ENCODE data around the gene MFAP3L.

The MFAP3L gene

DNA sequence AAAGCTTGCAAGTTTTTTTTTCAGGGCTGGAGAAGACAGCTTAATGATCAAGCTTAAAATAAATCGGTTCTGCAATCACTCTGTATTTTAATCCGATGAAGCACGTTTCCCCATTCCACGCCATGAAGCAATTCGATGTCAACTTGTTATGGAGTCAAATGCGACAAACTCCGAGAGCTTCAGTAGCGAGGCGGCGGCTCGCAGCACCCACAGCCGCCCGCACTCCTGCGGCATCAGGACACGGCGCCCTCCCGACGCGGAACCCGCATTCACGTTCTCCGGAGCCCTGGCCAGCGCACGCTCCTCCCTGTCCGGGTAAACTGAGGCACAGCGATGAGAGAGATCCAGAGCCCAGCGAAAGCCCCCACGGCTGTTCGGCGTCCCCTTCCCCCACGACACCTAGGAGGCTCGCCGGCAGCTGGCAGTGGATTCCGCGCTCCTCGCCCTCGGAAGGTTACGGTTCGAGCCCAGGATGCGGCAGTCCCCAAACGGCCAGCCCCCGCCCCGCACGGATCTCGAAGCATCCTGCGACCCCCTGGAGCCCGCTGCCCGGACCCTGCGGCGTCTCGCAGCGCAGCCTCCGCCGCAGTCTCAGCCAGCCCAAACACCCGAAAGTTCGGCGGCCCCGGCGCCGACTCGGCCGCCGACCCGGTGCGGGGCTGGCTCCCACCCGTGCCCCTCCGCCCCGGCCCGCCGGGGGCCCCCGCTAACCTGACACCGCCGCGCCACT, 507 bp downstream of the MFAP3L start:
- no peak overlapping the region for H3K4me3 ChIP-seq (ENCODE audit: low read depth, low read length)
- TF ChIP-seq, protein P1, sequence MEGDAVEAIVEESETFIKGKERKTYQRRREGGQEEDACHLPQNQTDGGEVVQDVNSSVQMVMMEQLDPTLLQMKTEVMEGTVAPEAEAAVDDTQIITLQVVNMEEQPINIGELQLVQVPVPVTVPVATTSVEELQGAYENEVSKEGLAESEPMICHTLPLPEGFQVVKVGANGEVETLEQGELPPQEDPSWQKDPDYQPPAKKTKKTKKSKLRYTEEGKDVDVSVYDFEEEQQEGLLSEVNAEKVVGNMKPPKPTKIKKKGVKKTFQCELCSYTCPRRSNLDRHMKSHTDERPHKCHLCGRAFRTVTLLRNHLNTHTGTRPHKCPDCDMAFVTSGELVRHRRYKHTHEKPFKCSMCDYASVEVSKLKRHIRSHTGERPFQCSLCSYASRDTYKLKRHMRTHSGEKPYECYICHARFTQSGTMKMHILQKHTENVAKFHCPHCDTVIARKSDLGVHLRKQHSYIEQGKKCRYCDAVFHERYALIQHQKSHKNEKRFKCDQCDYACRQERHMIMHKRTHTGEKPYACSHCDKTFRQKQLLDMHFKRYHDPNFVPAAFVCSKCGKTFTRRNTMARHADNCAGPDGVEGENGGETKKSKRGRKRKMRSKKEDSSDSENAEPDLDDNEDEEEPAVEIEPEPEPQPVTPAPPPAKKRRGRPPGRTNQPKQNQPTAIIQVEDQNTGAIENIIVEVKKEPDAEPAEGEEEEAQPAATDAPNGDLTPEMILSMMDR (IDR thresholded peaks at IDR 0.05; ENCODE audit: insufficient read depth, low read depth, low read length, missing control alignments): no peak

DNA sequence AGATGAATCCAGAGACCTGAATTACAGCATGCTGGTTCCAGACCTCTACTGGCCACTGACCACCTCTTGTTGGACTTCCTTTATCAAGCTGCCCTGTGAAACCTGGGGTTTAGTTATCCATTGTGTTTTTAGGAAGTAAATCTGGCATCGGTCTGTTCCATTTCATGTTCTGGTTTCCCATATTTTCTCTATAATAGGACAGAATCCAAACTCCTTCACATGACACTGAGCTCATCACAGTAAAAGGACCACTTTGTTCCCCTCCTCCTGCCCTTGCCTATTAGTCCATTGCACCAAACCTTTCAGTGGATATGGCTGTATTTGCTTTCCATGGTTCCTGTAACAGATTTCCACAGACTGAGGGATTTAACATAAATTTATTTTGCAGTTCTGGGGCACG, 4.0 kb downstream of the MFAP3L start:
- no peak for DNase-seq (ENCODE audit: low read depth)
- TF ChIP-seq, protein P1 (IDR thresholded peaks at IDR 0.05; ENCODE audit: insufficient read depth, low read depth, low read length, missing control alignments): no peak
- no peak overlapping the region for H3K4me3 ChIP-seq (ENCODE audit: low read depth, low read length)

More for the DNA sequence above, 507 bp downstream of the MFAP3L start:
- no peak for DNase-seq (ENCODE audit: low read depth)

DNA sequence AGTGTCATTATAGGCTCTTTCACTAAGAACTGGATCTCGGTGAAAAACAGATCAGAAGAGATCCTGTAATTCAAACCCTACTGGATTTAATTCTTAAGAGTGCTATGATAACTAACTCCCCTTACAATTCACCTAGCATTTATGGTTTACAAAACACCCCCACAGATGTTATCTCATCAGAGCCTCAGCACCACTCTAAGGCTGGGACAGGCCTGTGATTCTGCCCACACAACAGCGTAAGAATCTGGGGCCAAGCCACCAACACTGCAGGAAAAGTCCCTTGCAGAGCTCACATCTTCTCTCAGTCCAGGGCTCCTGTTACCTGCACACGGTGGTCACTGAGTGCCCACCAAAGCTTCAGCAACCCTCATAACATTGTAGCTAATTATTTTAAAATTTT, 8.9 kb downstream of the MFAP3L start:
- TF ChIP-seq, protein P1 (IDR thresholded peaks at IDR 0.05; ENCODE audit: insufficient read depth, low read depth, low read length, missing control alignments): no peak
- DNase-seq (ENCODE audit: low read depth): no peak
- no peak overlapping the region for H3K4me3 ChIP-seq (ENCODE audit: low read depth, low read length)

DNA sequence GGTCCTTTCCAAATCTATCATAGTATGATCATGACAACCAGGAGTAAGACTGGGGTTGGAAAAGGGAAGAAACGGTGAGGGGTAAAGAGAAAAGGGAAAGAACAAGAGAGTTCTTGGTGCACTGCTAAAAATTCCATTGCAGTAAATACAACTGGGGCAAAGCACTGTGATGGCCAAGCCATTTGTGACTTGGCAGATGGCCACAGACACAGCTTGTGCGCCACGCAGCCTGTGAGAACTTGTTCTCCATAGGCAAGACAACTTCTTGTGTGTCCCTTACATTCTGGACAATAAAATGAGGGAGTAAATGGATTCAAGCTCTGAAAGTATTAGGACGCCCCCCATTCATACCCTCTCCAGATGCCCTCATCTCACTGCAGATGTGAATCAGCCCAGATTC, 10.9 kb downstream of the MFAP3L start:
- TF ChIP-seq, protein P1 (IDR thresholded peaks at IDR 0.05; ENCODE audit: insufficient read depth, low read depth, low read length, missing control alignments): no peak
- H3K4me3 ChIP-seq (ENCODE audit: low read depth, low read length): no peak overlapping the region
- DNase-seq (ENCODE audit: low read depth): no peak

DNA sequence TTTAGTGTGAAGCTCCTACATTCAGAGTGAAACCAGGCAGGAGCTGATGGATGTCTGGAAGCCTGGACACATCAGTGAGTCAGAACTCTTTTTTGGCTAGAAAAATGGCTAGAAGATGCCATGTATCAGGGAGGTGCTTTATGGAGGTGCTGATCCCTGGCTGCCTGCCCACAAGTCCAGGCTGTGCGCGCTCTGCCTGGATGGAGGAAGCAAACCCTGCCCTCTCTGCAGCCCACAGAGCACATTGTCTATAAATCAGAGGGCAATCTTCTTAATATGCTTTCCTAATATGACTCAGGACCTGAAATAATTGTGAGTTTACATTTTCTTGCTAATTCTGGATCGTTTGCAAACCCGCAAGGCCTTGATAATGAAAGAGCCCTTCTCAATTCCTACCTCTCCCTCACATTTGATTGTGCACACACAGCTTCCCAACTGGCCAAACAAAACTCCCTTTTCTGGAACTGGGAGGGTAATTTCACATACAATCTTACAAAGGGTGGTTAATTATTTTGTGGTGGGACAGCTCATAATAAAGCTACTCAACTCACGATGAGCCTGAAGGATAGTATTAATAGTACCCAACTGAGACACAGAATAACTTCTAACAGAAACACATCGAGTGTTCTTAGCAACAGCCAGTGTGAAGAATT, 11.7 kb downstream of the MFAP3L start:
- DNase-seq (ENCODE audit: low read depth): no peak
- no peak overlapping the region for H3K4me3 ChIP-seq (ENCODE audit: low read depth, low read length)
- TF ChIP-seq, protein P1 (IDR thresholded peaks at IDR 0.05; ENCODE audit: insufficient read depth, low read depth, low read length, missing control alignments): no peak

DNA sequence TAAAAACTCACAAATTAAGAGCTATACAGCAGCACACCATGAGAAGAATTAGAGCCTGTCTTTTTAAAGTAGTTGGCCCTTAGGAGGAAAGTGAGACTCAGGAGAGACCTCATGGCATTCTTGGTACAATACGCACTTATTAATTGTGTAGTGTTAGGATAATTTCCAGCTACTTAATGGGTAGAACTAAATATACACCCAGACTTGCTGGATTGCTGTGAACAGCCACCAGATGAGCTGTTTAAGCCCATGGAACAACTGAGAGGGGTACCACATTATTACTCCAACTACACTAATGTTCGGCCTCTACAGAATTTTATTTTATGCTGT, 13.6 kb downstream of the MFAP3L start:
- no peak for DNase-seq (ENCODE audit: low read depth)
- H3K4me3 ChIP-seq (ENCODE audit: low read depth, low read length): no peak overlapping the region
- TF ChIP-seq, protein P1 (IDR thresholded peaks at IDR 0.05; ENCODE audit: insufficient read depth, low read depth, low read length, missing control alignments): no peak

Measured in GM12865 (cell line).